ENCODE data around the gene TMEM17. TPM values are rescaled to one million over a fixed set of nuclear protein-coding genes. Genes with fewer than 3 reads are reported as not detected.

TMEM17 gene
- total and polyA plus RNA-seq, 2 of the 13 experiments (the other 11 are each of a cell fraction or from before 2014, with no cell fraction given): 0.22 to 0.50 TPM

DNA sequence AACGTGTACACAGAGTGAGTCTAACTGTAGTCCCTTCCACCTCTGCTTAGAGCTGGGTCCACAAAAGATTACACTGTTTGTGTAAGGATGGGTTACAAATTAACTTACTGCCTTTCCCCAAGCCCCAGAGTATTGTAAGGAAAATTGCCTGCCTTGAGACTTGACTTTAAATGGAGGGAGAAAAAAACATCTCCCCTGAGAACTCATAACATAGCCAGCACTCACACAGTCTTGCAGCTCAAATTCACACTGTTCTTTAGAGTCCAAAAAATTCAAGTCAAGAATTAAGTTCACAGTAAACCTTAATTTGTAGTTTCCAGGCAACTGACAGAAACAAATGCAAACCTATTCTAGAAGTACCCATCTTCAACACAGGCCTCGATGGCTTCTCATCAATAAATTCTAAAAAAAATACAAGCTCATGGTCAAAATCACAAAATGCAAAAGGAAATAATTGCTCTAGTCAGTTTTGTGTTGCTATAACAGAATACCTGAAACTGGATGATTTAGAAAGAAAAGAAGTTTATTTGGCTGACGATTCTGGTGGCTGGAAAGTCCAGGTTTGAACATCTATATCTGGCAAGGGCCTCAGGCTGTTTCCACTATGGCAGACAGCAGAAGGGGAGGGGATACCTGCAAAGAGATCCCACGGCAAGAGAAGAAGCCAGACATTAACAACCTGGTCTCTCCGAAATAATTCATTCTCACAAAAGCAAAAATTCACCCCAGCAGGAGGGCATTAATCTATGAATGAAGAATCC lies 34.6 kb upstream of the TMEM17 start (continued):
- TF ChIP-seq GABPA (IDR thresholded peaks at IDR 0.05; ENCODE audit: low read depth, low read length) (no peak), GABPA (CRISPR knock-in tag; IDR thresholded peaks at IDR 0.05; ENCODE audit: low read depth) (peak; percentile 12; the same call in 1 of the 2 replicates), ZNF292 (CRISPR knock-in tag; IDR thresholded peaks at IDR 0.05; ENCODE audit: borderline replicate concordance, low read depth) (no peak), ZHX2 (IDR thresholded peaks at IDR 0.05; ENCODE audit: low read depth) (no peak), ZHX2 (CRISPR knock-in tag; IDR thresholded peaks at IDR 0.05; ENCODE audit: borderline replicate concordance) (no peak), ZNF740 (CRISPR knock-in tag; IDR thresholded peaks at IDR 0.05) (no peak), ZNF788 (CRISPR knock-in tag; IDR thresholded peaks at IDR 0.05; ENCODE audit: borderline replicate concordance) (peak; percentile 23; the same call in 1 of the 2 replicates), ZNF652 (CRISPR knock-in tag; IDR thresholded peaks at IDR 0.05; ENCODE audit: borderline replicate concordance, low read depth) (no peak), ZNF670 (CRISPR knock-in tag; IDR thresholded peaks at IDR 0.05; ENCODE audit: borderline replicate concordance) (no peak), ATM (IDR thresholded peaks at IDR 0.05; ENCODE audit: borderline replicate concordance) (no peak), HOMEZ (CRISPR knock-in tag; IDR thresholded peaks at IDR 0.05; ENCODE audit: low read depth) (peak; percentile 91; the same call in 1 of the 2 replicates), ISX (CRISPR knock-in tag; conservative IDR thresholded peaks at IDR 0.05) (no peak), MAFK (conservative IDR thresholded peaks at IDR 0.05 in 1 of 2, IDR thresholded peaks at IDR 0.05 in 1 of 2; ENCODE audit: low read length in 2 of 2) (0 out of 4 replicates have a peak, but pooled peaks of 1 of the 2 experiments have one; percentile 19), ZNF724P (CRISPR knock-in tag; IDR thresholded peaks at IDR 0.05; ENCODE audit: borderline replicate concordance) (no peak), KLF13 (CRISPR knock-in tag; IDR thresholded peaks at IDR 0.05) (no peak)
- TF ChIP-seq, protein P1, sequence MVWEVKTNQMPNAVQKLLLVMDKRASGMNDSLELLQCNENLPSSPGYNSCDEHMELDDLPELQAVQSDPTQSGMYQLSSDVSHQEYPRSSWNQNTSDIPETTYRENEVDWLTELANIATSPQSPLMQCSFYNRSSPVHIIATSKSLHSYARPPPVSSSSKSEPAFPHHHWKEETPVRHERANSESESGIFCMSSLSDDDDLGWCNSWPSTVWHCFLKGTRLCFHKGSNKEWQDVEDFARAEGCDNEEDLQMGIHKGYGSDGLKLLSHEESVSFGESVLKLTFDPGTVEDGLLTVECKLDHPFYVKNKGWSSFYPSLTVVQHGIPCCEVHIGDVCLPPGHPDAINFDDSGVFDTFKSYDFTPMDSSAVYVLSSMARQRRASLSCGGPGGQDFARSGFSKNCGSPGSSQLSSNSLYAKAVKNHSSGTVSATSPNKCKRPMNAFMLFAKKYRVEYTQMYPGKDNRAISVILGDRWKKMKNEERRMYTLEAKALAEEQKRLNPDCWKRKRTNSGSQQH (CRISPR knock-in tag; IDR thresholded peaks at IDR 0.05; ENCODE audit: low read depth): no peak
- TF ChIP-seq, protein P2, sequence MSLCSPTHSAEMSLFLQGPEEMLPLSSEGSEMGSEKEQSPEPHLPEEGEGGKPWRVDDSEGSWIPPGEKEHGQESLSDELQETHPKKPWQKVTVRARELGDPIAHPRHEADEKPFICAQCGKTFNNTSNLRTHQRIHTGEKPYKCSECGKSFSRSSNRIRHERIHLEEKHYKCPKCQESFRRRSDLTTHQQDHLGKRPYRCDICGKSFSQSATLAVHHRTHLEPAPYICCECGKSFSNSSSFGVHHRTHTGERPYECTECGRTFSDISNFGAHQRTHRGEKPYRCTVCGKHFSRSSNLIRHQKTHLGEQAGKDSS (CRISPR knock-in tag; IDR thresholded peaks at IDR 0.05; ENCODE audit: borderline replicate concordance, low read depth): no peak
- TF ChIP-seq, protein P3, sequence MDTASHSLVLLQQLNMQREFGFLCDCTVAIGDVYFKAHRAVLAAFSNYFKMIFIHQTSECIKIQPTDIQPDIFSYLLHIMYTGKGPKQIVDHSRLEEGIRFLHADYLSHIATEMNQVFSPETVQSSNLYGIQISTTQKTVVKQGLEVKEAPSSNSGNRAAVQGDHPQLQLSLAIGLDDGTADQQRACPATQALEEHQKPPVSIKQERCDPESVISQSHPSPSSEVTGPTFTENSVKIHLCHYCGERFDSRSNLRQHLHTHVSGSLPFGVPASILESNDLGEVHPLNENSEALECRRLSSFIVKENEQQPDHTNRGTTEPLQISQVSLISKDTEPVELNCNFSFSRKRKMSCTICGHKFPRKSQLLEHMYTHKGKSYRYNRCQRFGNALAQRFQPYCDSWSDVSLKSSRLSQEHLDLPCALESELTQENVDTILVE (CRISPR knock-in tag; IDR thresholded peaks at IDR 0.05): no peak
